Melanocyte of skin (primary cell): ENCODE measurements around the gene MRPL24. TPM values are rescaled to one million over a fixed set of nuclear protein-coding genes. Genes with fewer than 3 reads are reported as not detected.

Experiments
- total RNA-seq, 2 donors: library from RNA; depleted of rRNA; stranded (reverse); fragments of >200 nt; gene quantifications; 2 replicates each; pipeline ENCODE4 v1.2.3, GENCODE V29; 2012

The MRPL24 gene
- 10 to 100 TPM; 37.5 to 42.0 TPM for total RNA-seq

GRCh38 chr1:156740741-156741480 is at the start of gene MRPL24:
Gene MRPL24 (minus strand): TSS chr1:156741088. CDS start chr1:156738704, 2,384 bp downstream.

GRCh38 chr1:156767101-156767878 is 26.4 kb upstream of the MRPL24 start, which contains the start of gene PRCC:
Gene PRCC (plus strand): TSS chr1:156767535. CDS start chr1:156767772, 237 bp downstream.

DNA sequence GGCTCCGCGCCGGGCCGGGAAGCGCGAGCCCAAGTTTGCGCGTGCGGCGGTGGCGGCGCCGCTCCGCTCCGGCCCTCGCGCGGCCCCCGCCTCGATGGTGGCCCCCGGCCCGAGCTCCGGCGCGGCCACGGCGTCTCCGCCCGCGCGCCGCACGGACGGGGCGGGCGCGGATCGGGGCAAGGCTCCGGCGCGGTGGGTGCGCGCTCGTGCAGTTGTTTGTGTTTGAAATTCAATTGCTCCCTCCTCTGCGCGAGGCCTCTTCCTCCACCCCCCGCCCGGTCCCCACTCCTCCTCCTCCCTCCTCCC is 10.5 kb upstream of the MRPL24 start, which contains the start of gene HDGF:
Gene HDGF (minus strand): TSS at position 225 of the 306 bp plus-strand sequence. CDS start 246 bp downstream, outside the sequence.

DNA sequence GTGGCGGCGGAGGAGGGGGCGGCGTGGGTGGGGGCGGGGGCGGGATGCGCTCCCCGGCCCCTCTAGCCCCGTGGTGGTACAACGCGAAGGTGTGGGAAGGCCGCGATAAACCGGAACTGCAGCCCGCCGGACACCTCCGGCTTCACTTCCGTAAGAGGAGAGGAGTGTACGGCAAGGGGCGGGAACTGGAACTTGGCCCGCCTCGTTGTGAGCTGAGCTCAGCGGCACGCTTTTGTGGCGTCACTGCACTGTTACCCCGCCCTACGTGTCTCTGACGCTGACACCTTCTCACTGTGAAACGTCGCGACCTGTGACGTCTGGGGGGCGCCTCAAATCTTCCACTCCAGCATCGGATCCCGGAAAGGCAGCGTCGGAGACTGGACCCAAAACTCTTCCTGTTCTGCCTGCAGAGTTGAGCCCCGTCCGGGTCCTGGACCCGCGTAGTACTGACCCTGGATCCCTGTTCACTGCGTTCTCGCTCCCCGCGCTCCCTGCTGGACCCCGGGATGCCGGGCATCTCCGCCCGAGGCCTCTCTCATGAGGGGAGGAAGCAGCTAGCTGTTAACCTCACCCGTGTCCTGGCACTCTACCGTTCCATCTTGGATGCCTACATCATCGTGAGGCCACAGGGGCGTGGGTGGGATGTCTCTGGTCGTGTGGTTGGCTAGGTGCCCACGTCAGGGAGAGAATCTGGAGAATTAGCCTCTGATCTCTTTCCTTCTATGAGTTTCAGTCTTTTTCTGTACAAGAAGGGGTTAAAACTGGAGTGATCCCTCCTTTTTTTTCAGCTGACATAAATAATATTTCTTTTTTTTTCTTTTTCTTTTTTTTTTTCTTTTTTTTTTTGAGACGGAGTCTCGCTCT is 12.1 kb downstream of the MRPL24 start, which contains the start of gene ISG20L2:
Gene ISG20L2 (minus strand): TSS at position 168 of the 864 bp plus-strand sequence. CDS start 1,114 bp downstream, outside the sequence.

GRCh38 chr1:156727926-156728598 is 12.8 kb downstream of the MRPL24 start, which contains the start of gene METTL25B:
Gene METTL25B (plus strand): TSS chr1:156728469. CDS start chr1:156729105, 636 bp downstream.

GRCh38 chr1:156705321-156705917 is 35.5 kb downstream of the MRPL24 start, which contains the start of gene CRABP2:
Gene CRABP2 (minus strand): TSS chr1:156705583. CDS start chr1:156705446, 137 bp downstream.

Other genes with a start within 250 kb of the MRPL24 start
- 10 to 100 TPM; 17.6 to 18.2 TPM for gene MEF2D, start 240.3 kb downstream of the MRPL24 start, total RNA-seq
- 10 to 100 TPM; 26.8 to 31.6 TPM for gene IQGAP3, start 168.5 kb downstream of the MRPL24 start, total RNA-seq
- not detected for gene TTC24, start 161.4 kb downstream of the MRPL24 start, total RNA-seq
- 100 to 1,000 TPM; 112 to 129 TPM for gene NAXE, start 149.3 kb downstream of the MRPL24 start, total RNA-seq
- 10 to 100 TPM; 18.2 to 26.6 TPM for gene GPATCH4, start 139.6 kb downstream of the MRPL24 start, total RNA-seq
- gene HAPLN2, start 121.7 kb downstream of the MRPL24 start, total RNA-seq = not detected
- gene BCAN, start 99.0 kb downstream of the MRPL24 start, total RNA-seq = 100 to 1,000 TPM in 1 of 2 donors, 10 to 100 TPM in 1; 25.0 to 131 TPM
- 10 to 100 TPM; 14.8 to 26.6 TPM for gene NES, start 63.7 kb downstream of the MRPL24 start, total RNA-seq
- 1 to 10 TPM in 1 of 2 donors, not detected in 1; 1.7 TPM for gene CRABP2, start 35.5 kb downstream of the MRPL24 start, total RNA-seq
- 10 to 100 TPM in 1 of 2 donors, 1 to 10 TPM in 1; 7.3 to 15.1 TPM for gene METTL25B, start 12.6 kb downstream of the MRPL24 start, total RNA-seq
- 10 to 100 TPM; 22.4 to 25.0 TPM for gene ISG20L2, start 12.3 kb downstream of the MRPL24 start, total RNA-seq
- gene HDGF, start 10.6 kb upstream of the MRPL24 start, total RNA-seq = 100 to 1,000 TPM; 125 to 176 TPM
- 10 to 100 TPM; 20.0 to 22.0 TPM for gene PRCC, start 26.4 kb upstream of the MRPL24 start, total RNA-seq
- gene SH2D2A, start 75.8 kb upstream of the MRPL24 start, total RNA-seq = not detected
- not detected for gene INSRR, start 118.0 kb upstream of the MRPL24 start, total RNA-seq
- gene NTRK1, start 119.8 kb upstream of the MRPL24 start, total RNA-seq = under 1 TPM in 1 of 2 donors, not detected in 1; under 0.01 TPM
- gene PEAR1, start 152.6 kb upstream of the MRPL24 start, total RNA-seq = not detected
- gene LRRC71, start 179.5 kb upstream of the MRPL24 start, total RNA-seq = not detected